ENCODE data around the gene GPER1.
"Not testable (repeated sequence)": the region's sequence is repeated elsewhere in the genome, so short reads cannot be mapped to it uniquely, and the experiment has no call there.

GPER1 gene

DNA sequence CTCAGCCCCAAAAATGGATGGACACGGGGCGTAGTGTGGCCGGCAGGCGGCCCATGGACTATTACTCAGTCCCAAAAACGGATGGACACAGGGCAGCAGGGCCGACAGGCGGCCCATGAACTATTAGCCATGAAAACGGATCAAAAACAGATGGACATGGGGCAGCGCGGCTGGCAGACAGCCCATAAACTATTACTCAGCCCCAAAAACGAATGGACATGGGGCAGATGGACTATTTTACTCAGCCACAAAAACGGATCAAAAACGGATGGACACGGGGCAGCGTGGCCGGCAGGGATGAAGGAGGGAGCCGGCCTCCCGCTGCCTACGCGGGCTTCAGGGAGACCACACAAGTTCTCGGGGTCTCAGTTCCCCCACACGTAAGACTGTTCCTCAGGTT is 32.9 kb downstream of the GPER1 start:
- DNase-seq (ENCODE audit: low read depth) = no peak

GRCh38 chr7:1121476-1121875 is 33.6 kb downstream of the GPER1 start:
- DNase-seq (ENCODE audit: low read depth) = no peak

DNA sequence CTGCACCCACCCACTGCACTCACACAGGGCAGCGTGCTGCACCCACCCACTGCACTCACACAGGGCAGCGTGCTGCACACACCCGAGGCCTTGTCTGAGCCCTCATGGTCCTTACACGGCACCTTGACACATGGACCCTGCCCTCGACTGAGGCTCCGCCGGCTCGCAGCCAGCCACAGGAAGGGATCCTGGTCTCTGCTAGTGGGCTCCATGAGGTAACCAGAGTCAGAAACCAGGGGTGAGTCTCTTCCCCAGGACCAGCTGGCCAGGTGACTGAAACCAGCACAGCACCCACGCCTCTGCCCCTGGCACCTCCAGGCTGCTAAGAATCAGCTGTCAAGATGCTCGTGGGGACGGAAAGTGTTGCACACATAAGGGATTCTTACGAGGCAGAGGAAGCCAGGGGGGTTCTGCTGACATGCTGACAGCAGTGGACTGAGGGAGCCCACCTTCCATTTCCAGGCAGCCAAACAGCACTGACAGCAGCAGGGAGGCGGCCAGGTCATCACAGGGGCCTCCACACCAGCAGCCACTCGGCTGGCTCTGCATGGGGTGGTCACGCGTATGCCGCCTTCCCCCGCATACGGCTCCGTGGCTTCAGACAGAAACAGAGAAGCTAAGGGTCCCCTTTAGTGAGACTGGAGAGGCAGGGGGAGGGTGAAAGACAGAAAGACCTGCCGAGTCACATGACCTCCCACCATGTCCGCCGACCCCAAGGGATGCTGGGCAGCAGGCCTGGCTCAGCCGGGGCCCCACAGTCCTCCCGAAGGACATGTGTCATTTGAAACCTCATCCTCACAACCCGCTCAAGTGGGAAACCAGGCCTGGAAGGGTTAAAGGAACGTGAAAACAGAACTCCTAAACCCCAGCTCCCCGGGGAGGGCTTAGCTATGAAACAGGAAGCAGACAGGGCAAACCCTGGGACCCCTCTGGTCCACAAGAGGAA is 34.2 kb downstream of the GPER1 start:
- no peak for DNase-seq (ENCODE audit: low read depth)

DNA sequence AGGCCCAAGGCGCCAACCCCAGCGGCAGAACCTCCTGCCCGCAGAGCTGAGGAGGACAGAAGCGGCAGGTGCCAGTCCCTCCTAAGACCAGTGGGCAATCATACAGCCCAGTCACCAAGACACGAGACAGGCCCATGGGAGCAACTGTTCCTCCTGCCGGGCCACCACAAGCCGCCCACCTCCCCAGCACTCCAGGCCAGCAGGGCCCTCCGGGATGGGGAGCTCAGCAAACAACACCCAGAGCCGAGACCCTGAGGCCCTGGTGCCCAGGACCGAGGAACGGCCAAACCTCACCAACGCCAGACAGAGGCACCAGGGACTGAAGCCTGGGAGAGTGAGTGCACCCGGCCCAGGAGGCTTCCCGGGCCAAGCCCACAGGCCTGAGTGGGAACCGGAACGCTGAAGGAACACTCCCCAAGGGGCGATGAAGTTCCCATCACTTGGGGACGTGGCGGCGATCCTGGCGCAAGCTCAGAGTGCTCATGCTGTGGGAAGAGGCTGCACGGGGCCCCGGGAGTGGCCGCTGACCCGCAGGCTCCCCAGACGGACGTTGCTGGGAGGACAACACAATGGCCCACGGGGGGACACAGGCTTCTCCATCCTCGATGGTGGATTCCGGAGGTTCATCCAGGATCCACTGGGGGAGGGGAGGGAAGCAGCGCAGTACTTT is 35.1 kb downstream of the GPER1 start:
- no peak for DNase-seq (ENCODE audit: low read depth)

- no peak for DNase-seq (ENCODE audit: low read depth)
Observed at GRCh38 chr7:1123715-1124114, 35.8 kb downstream of the GPER1 start.

GRCh38 chr7:1124164-1124563 is 36.3 kb downstream of the GPER1 start:
- DNase-seq (ENCODE audit: low read depth) = no peak

- no peak for DNase-seq (ENCODE audit: low read depth)
Observed at GRCh38 chr7:1124816-1125602, 37.1 kb downstream of the GPER1 start.

DNA sequence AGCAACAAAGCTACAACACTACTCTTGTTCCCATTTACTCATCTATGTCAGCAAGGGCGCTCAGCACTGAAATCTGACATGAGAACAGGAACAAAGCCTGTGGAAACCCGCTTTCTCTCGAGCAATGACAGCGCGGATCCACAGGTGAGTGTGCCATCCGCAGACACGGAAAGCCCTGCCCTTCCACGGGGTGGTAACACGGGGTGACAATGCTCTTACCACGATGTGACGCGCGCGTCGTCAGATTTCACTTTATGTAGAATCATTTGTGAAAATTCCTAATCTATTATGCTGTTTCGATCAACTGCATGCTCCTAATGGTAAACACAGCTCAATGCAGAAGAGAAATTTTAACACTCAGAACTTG is 37.7 kb downstream of the GPER1 start:
- no peak for DNase-seq (ENCODE audit: low read depth)

- no peak for DNase-seq (ENCODE audit: low read depth)
Observed at GRCh38 chr7:1127001-1127400, 39.1 kb downstream of the GPER1 start.

DNA sequence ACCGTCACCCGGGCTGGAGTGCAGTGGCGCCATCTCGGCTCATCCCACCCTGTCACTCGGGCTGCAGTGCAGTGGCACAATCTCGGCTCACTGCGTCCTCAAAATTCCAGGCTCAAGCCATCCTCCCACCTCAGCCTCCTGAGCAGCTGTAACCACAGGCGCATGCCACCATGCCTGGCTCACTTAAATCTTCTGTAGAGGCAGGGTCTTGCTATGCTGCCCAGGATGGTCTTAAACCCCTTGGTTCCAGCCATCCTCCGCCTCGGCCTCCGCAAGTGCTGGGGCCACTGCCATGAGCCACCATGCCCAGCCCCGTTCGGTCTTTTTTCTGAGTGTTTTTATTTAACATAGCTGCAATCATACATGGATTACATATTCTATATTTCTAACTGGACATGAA is 41.5 kb downstream of the GPER1 start:
- no peak for DNase-seq (ENCODE audit: low read depth)

DNA sequence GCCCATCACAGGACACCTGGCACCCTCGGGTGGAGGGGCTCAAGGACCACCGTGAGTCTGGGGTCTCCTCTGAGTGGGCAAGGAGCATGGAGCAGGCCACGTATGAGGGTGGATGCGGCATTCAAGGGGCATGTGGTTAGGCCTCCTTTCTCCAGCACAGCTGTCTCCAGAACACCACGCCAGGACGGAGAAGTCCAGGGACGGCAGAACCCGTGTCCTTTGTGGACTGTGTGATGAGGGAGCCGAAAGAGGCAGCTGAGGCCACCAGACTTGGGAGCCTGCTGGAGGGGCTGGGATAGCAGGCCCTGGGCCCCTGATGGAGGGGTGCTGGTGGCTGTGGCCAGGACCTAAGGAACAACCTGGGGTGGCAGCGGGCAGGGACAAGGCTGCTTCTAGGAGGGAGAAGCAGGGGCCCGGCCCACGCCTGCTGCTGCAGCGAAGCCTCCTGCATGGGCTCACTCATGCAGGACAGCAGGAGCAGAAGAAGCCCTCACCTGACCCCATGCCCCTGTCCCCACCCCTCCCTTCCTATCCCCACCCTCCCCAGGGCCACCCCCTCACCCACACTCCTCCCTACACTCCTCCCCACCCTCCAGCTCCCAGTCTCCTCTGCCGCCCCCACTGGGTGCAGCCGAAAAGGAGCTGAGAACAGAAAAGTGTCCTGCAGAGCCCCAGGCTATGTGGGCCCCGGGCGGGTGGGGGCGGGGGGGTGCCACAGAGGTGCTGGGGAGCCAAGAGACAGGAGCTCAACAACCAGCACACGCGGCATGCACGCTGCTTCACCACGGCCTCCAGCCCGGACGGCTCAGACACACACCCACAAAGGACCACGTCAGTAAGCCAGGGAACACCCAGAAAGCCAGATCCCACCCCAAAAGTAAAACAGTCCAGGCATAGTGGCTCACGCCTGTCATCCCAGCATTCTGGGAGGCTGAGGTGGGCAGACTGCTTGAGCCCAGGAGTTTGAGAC is 42.4 kb downstream of the GPER1 start:
- DNase-seq (ENCODE audit: low read depth) = no peak

- DNase-seq (ENCODE audit: low read depth) = no peak
Observed at GRCh38 chr7:1131471-1132265, 43.8 kb downstream of the GPER1 start.

- no peak for DNase-seq (ENCODE audit: low read depth)
Observed at GRCh38 chr7:1134951-1135350, 47.0 kb downstream of the GPER1 start.

DNA sequence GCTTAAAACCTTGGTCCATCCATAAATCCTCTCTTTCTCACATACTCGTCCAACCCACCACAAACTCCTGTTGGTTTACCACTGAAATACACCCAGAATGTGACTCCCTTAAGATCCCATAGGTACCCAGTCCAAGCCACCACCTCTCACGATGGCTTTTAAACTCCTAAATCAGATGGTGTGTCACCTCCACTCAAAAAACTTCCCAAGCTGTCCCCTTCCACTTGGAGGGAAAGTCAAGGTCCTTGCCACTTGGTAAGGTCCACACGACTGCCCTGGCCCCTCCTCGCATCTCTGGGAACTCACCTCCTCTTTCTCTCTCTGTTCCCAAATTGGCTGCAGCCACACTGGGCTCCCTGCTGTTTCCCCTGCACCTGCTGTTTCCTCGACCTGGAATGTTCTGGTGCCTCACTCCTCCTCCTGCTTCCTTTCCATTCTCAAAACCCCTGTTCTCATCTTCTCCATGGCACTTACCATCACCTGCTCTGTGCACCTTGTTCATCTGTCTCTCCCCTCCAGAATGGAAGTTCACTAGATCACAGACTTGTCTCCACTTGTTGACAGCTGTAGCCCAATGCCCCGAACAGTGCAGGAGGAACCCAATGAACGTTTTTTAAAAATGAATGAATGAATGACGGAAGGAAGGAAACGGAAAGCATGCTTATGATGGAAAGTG is 49.1 kb downstream of the GPER1 start:
- DNase-seq (ENCODE audit: low read depth) = no peak

- no peak for DNase-seq (ENCODE audit: low read depth)
Observed at GRCh38 chr7:1137517-1138167, 49.7 kb downstream of the GPER1 start.

GRCh38 chr7:1140476-1141104 is 52.7 kb downstream of the GPER1 start:
- DNase-seq (ENCODE audit: low read depth) = no peak

GRCh38 chr7:1141651-1142050 is 53.7 kb downstream of the GPER1 start:
- DNase-seq (ENCODE audit: low read depth) = no peak

- no peak for DNase-seq (ENCODE audit: low read depth)
Observed at GRCh38 chr7:1142051-1142635, 54.2 kb downstream of the GPER1 start.

DNA sequence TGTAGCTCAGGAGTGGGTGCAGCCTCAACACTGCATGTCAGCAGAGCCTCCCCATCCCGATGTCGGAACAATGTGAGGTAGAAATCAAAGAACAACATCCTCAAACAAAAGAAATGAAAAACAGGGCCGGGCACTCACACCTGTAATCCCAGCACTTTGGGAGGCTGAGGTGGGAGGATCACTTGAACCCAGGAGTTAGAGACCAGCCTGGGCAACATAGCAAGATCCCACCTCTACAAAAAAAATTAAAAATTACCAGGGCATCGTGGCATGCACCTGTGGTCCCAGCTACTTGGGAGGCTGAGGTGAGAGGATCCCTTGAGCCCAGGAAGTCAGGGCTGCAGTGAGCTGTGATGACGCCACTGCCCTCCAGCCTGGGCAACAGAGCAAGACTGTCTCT is 55.1 kb downstream of the GPER1 start:
- not testable (repeated sequence) for DNase-seq (ENCODE audit: low read depth)
